GM18519 (cell line): ENCODE results near the gene PNMA8C.
"Not testable (repeated sequence)": the region's sequence is repeated elsewhere in the genome, so short reads cannot be mapped to it uniquely, and the experiment has no call there.

Experiments used
- ATAC-seq: cut with Tn5 transposase; IDR thresholded peaks from one replicate; pipeline ENCODE4 v1.9.1; 2021; ENCODE audit warnings: mild to moderate bottlenecking, moderate library complexity; ENCODE audit not compliant: unreplicated experiment, low FRiP score

Gene PNMA8C

GRCh38 chr19:46391296-46392251, 37.2 kb downstream of the PNMA8C start:
- no peak for ATAC-seq

- ATAC-seq, result no peak
Measured at GRCh38 chr19:46390866-46391265, 37.9 kb downstream of the PNMA8C start.

- no peak for ATAC-seq
Measured at GRCh38 chr19:46390121-46390858, 38.4 kb downstream of the PNMA8C start.

GRCh38 chr19:46388311-46389095, 40.2 kb downstream of the PNMA8C start:
- ATAC-seq, result no peak

- no peak for ATAC-seq
Measured at GRCh38 chr19:46387713-46388130, 41.0 kb downstream of the PNMA8C start.

GRCh38 chr19:46386996-46387712, 41.6 kb downstream of the PNMA8C start:
- ATAC-seq, result no peak

- no peak for ATAC-seq
Measured at GRCh38 chr19:46386151-46386550, 42.6 kb downstream of the PNMA8C start.

- ATAC-seq, result no peak
Measured at GRCh38 chr19:46385636-46386035, 43.1 kb downstream of the PNMA8C start.

- no peak for ATAC-seq
Measured at GRCh38 chr19:46384396-46384795, 44.3 kb downstream of the PNMA8C start.

- no peak for ATAC-seq
Measured at GRCh38 chr19:46383846-46384245, 44.9 kb downstream of the PNMA8C start.

GRCh38 chr19:46383171-46383815, 45.4 kb downstream of the PNMA8C start:
- ATAC-seq, result no peak

- no peak for ATAC-seq
Measured at GRCh38 chr19:46381756-46382345, 46.9 kb downstream of the PNMA8C start.

GRCh38 chr19:46381346-46381745, 47.4 kb downstream of the PNMA8C start:
- ATAC-seq, result no peak

- no peak for ATAC-seq
Measured at GRCh38 chr19:46380690-46381089, 48.0 kb downstream of the PNMA8C start.

GRCh38 chr19:46378268-46378667, 50.5 kb downstream of the PNMA8C start:
- ATAC-seq, result no peak

- no peak for ATAC-seq
Measured at GRCh38 chr19:46376241-46377153, 52.2 kb downstream of the PNMA8C start.

- not testable (repeated sequence) for ATAC-seq
Measured at GRCh38 chr19:46375476-46376067, 53.2 kb downstream of the PNMA8C start.
